Epithelial cell of esophagus (primary cell): Measurements from ENCODE around the gene TTC7B.

ENCODE experiments used
- DNase-seq: peaks from one replicate; pipeline ENCODE4 v3.0.0; 2010; ENCODE audit warnings: low read depth
- H3K4me3 ChIP-seq: 2 replicates; pipeline ENCODE4 v1.5.1; 2011; ENCODE audit warnings: mild to moderate bottlenecking, low read length, control low read depth
- TF ChIP-seq, protein P1 (sequence below): IDR thresholded peaks from 2 replicates; pipeline ENCODE4 v1.5.1; 2011; ENCODE audit warnings: low read depth, mild to moderate bottlenecking, low read length, control low read depth, inconsistent platforms; ENCODE audit not compliant: insufficient read depth; ENCODE audit errors: missing control alignments

Gene TTC7B

DNA sequence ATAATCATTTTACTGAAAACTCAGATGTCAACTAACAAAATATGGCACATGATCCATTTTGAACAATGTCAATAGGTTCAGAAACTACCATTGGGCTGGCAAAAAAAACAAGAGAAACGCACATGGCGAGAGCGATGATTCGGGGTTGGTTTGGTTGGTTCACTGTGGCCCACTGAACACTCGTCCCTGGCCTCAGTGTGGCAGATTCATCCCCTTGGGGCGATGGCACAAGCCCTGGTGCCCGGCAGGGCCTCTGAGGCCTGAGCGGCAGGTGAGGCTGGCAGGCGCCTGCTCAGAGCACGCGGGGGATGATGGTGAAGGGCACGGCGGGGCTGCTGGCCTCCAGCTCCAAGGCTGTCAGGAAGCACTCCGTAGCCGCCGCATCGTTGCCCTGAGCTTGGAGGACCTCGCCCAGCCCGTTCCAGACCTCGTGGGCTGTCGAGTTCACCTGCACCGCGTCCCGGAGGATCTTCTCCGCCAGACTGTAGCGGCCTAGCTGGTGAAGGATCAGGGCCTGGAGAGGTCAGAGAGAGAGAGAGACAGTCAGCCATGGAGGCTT is 275.1 kb downstream of the TTC7B start:
- DNase-seq: no peak
- no peak overlapping the region for H3K4me3 ChIP-seq
- TF ChIP-seq, protein P1, sequence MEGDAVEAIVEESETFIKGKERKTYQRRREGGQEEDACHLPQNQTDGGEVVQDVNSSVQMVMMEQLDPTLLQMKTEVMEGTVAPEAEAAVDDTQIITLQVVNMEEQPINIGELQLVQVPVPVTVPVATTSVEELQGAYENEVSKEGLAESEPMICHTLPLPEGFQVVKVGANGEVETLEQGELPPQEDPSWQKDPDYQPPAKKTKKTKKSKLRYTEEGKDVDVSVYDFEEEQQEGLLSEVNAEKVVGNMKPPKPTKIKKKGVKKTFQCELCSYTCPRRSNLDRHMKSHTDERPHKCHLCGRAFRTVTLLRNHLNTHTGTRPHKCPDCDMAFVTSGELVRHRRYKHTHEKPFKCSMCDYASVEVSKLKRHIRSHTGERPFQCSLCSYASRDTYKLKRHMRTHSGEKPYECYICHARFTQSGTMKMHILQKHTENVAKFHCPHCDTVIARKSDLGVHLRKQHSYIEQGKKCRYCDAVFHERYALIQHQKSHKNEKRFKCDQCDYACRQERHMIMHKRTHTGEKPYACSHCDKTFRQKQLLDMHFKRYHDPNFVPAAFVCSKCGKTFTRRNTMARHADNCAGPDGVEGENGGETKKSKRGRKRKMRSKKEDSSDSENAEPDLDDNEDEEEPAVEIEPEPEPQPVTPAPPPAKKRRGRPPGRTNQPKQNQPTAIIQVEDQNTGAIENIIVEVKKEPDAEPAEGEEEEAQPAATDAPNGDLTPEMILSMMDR: no peak

DNA sequence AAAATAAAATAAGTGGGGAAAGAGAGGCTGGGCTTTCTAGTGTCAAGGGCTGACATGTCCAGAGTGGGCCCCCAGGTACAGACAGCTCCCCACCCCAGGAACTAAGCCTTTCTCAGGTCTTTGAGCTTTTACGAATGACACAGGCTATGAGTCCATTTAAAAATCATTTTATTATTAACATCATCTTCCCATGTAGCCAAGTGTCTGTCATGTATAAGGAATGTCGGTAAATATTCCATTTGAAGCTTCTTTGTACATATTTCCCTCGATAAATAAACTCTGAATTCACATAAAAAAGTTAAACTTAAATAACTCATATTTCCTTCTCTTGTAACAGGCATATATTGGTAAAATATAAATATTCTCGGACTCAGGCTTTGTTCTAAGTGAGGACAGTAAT is 275.8 kb downstream of the TTC7B start:
- H3K4me3 ChIP-seq: no peak overlapping the region
- TF ChIP-seq, protein P1: no peak
- DNase-seq: no peak

DNA sequence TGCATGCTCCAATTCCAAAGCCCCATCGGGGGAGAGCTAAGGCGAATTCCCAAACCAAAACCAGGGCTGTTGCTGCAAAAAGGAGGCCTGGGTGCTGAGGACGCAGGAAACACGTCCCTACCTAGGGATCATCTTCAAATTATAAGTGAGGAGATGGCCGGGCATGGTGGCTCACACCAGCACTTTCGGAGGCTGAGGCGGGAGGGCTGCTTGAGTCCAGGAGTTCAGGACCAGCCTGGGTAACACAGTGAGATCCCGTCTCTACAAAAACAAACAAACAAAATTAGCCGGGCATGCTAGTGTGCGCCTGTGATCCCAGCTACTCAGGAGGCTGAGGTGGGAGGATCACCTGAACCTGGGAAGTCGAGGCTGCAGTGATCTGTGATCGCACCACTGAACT is 276.2 kb downstream of the TTC7B start:
- no peak for DNase-seq
- TF ChIP-seq, protein P1: no peak
- no peak overlapping the region for H3K4me3 ChIP-seq

DNA sequence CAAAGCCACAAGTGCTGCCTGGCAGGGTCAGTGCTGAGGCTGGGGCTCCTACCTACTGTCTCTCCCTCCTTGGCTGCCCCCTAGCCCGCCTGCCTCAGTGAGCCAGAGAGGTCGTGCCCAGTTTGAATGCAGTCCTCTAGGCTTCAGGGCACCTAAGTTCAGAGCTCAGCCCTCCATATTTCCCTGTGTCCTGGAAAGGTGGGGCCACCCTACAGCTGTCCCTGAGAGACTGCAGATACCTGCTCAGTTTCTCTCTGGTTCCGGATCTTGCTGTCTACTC is 276.8 kb downstream of the TTC7B start:
- no peak overlapping the region for H3K4me3 ChIP-seq
- TF ChIP-seq, protein P1: no peak
- DNase-seq: no peak

DNA sequence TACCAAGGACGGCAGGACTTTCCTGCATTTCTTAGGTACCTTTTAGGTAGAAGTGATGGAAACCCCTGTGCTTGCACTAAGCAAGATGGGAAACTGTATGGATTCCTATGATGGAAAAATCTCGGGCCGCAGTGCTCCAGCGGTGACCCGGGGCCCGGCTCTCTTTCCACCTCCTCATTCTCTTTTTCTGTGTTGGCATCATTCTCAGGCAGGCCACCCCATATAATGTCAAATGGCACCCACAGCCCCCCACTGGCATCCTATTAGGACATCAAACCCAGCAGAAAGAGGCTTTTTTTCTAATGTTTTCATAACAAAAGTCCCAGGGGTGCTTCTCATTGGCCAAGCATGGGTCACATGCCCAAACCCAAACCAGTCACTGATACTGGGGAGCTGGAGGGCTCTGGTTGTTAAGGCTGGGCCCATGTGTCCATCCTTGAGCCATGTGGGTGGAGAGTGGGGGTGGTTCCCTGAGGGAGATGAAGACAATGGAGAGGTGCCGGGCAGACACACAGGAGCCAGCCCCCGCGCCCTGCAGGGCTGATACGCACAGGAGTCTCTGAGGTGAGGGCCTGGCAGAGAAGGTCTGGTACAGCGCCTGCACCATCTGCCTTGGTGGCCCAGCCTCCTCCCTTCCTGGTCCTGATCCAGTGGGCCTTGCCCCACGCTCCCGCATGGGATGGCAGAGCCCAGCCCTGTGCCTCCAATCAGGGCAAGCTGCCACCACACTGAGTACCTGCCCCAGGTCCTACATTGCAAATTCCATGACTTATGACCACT is 277.3 kb downstream of the TTC7B start:
- H3K4me3 ChIP-seq: no peak overlapping the region
- TF ChIP-seq, protein P1: no peak
- no peak for DNase-seq

DNA sequence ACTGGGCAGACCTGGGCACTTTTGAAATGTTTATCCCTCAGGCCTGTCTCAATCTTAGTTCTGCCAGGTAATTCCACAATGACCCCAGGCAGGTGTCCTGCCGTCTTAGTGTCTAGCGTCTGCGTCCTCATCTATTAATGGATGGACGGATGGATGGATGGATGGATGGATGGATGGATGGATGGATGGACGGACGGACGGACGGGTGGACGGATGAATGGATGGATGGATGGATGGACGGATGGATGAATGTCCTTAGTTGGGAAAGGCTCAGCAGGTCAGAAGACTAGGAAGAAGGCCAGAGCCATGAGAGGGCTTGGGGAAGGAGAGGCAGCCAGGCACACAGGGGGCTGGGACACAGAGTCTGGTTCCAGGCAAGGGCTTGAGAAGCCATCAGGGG is 278.1 kb downstream of the TTC7B start:
- H3K4me3 ChIP-seq: no peak overlapping the region
- DNase-seq: no peak
- TF ChIP-seq, protein P1: no peak

DNA sequence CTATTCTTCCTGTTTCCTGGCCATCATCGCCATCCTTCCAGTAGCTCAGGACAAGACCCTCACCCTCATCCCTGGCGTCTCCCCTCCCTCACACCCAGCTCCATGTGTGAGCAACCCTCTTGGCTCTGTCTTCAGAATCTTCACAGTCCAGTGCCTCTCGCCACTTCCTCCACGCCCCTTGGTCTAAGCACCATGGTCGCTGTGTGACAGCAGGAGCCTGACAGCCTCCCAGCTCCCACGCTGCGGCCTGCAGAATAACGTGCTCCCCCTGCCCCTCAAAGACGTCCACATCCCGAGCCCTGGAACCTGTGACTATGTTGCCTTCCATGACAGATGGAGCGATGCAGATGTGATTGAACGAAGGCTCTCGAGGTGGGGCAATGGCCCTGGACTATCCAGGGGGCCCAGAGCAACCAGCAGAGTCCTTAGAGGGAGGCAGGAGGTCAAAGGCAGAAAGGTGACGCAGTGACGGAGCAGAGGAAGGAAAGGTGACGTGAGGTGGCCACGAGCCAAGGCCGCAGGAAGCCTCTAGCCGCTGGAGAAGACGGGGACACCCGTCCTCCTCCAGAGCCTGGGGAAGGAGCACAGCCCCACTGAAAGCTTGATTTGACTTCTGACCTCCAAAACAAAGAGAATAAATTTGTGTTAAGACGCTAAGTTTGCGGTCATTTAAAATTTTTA is 279.6 kb downstream of the TTC7B start:
- DNase-seq: no peak
- no peak overlapping the region for H3K4me3 ChIP-seq
- TF ChIP-seq, protein P1: no peak
